HG02973 (cell line): ENCODE data around the gene TRIP10.
"Not testable (repeated sequence)": the region's sequence is repeated elsewhere in the genome, so short reads cannot be mapped to it uniquely, and the experiment has no call there.

Source experiments
- ATAC-seq: cut with Tn5 transposase; IDR thresholded peaks from one replicate; pipeline ENCODE4 v1.9.1; 2021; ENCODE audit warnings: moderate library complexity; ENCODE audit not compliant: unreplicated experiment

TRIP10 gene

DNA sequence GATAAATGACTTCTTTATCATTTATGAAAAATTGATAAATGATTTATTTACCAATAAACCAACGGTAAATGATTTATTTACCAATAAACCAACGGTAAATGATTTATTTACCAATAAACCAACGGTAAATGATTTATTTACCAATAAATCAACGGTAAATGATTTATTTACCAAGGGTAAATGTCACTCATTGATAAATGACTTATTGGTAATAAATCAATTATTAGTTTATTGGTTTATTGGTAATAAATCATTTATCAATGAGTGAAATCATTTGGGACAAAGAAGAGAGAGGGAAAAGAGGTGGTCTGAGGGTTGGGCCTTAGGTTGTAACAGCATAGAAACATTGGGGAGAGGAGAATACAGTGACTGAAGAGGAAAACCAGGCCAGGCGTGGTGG is 54.5 kb downstream of the TRIP10 start:
- ATAC-seq: no peak

DNA sequence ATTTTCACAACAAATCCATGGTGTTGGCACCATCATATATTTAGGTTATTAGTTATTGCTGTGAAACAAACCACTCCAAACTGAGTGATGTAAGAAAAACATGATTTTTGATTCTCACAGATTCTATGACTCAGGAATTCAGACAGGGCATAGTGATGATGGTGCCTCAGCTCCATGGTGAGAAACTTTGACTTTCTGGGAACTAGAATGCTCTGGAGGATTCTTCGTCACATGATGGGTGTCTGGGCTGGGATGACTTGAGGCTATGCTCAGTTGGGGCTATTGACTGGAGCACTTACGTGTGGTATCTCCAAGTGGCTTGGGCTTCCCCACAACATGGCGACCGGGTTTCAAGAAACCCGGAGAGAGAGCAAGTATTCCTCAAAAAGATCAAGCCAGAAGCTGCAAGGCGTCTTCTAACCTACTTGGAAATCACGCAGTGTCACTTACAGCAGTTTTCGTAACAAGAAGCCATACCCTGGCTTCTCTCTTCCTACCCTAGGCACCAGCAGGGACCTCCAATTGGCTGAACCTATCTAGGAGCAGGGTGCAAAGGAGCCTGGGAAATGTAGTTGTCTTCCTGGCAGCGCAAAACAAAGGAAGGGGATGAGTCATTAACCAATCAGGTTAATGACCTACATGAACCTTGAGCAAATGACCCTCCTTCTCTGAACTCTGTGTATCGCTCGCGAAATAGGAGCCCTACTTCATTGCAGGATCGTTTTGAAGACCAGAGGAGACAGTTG is 55.4 kb downstream of the TRIP10 start:
- no peak for ATAC-seq

GRCh38 chr19:6796278-6796677 is 56.8 kb downstream of the TRIP10 start:
- no peak for ATAC-seq

DNA sequence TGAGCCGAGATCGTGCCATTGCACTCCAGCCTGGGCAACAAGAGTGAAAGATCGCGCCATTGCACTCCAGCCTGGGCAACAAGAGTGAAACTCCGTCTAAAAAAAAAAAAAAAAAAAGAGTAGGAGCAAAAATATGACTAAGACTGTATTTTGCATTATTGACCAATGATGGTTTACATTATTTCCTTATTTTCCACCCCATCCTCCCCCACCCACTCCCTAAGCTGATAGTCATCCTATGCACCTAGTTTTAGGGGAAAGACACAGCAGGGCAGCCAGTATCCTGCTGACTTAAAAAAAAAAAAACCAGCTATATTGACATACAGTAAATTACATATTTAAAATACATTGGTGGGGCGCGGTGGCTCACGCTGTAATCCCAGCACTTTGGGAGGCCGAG is 58.2 kb downstream of the TRIP10 start:
- ATAC-seq: no peak

DNA sequence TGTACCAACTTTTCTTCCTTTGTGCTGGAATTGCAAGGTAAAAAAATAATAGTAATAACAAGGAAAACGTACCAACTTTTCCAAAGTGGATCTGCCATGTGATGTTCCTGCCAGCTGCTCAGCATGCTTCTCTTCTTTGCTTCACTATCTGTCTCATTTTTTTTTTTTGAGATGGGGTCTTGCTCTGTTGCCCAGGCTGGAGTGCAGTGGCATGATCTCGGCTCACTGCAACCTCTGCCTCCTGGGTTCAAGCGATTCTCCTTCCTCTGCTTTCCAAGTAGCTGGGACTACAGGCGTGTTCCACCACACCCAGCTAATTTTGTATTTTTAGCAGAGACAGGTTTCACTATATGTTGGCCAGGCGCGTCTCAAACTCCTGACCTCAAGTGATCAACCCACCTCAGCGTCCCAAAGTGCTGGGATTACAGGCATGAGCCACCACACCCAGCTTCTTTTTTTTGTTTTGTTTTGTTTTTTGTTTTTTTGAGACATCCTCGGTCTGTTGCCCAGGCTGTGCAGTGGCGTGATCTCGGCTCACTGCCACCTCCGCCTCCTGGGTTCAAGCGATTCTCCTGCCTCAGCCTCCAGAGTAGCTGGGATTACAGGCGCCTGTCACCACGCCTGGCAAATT is 60.8 kb downstream of the TRIP10 start:
- ATAC-seq: not testable (repeated sequence)

GRCh38 chr19:6800991-6801484 is 61.6 kb downstream of the TRIP10 start:
- ATAC-seq: no peak
